Fibroblast of lung (primary cell): ENCODE data around the gene APBB1IP. TPM values are rescaled to one million over a fixed set of nuclear protein-coding genes. Genes with fewer than 3 reads are reported as not detected.
A peak's percentile ranks its signal among the peaks of the same experiment; 100 is the strongest.
"Not testable (repeated sequence)": the region's sequence is repeated elsewhere in the genome, so short reads cannot be mapped to it uniquely, and the experiment has no call there.

Source experiments
- DNase-seq, 2 donors: peaks; one replicate each; pipeline versions ENCODE4 v3.0.0 to v3.0.0-alpha.2; 2010; ENCODE audit warnings: low read depth in 2 of 2
- H2AFZ ChIP-seq: 2 replicates; pipeline ENCODE4 v1.5.1; 2012; ENCODE audit warnings: low read length, control low read depth, inconsistent platforms
- H3K27ac ChIP-seq: 2 replicates; pipeline ENCODE4 v1.5.1; 2011; ENCODE audit warnings: low read length, control low read depth; ENCODE audit not compliant: insufficient read depth
- H3K27me3 ChIP-seq: 2 replicates; pipeline ENCODE4 v1.5.1; 2011; ENCODE audit warnings: mild to moderate bottlenecking, low read length; ENCODE audit not compliant: control insufficient read depth, insufficient read depth
- H3K36me3 ChIP-seq: 2 replicates; pipeline ENCODE4 v1.5.1; 2011; ENCODE audit warnings: low read length; ENCODE audit not compliant: control insufficient read depth, insufficient read depth
- H3K4me1 ChIP-seq: 2 replicates; pipeline ENCODE4 v1.5.1; 2011; ENCODE audit warnings: low read length; ENCODE audit not compliant: control insufficient read depth, insufficient read depth; ENCODE audit errors: extremely low read depth
- H3K4me2 ChIP-seq: 2 replicates; pipeline ENCODE4 v1.5.1; 2011; ENCODE audit warnings: low read length, control low read depth; ENCODE audit not compliant: insufficient read depth; ENCODE audit errors: extremely low read depth
- H3K4me3 ChIP-seq, 4 experiments: fragments of 200-600 bp in 1 of 4; sonication (generic) in 1 of 4; replicated peaks in 1 of 4; 2 replicates each; pipeline ENCODE4 v1.5.1; 2011 to 2016; ENCODE audit warnings: low read length in 4 of 4, low read depth in 3 of 4, mild to moderate bottlenecking in 3 of 4, control low read depth in 2 of 4, inconsistent platforms in 1 of 4, mixed read lengths in 1 of 4; ENCODE audit not compliant: insufficient read depth in 1 of 4; ENCODE audit errors: control extremely low read depth in 1 of 4
- H3K79me2 ChIP-seq: 2 replicates; pipeline ENCODE4 v1.5.1; 2012; ENCODE audit warnings: mild to moderate bottlenecking, low read length, inconsistent platforms; ENCODE audit not compliant: control insufficient read depth, insufficient read depth
- H3K9ac ChIP-seq: 2 replicates; pipeline ENCODE4 v1.5.1; 2011; ENCODE audit warnings: mild to moderate bottlenecking, low read length, control low read depth; ENCODE audit not compliant: insufficient read depth
- H3K9me3 ChIP-seq: 2 replicates; pipeline ENCODE4 v1.5.1; 2012; ENCODE audit warnings: low read depth, low read length; ENCODE audit not compliant: control insufficient read depth, insufficient read depth
- H4K20me1 ChIP-seq: 2 replicates; pipeline ENCODE4 v1.5.1; 2011; ENCODE audit warnings: low read length; ENCODE audit not compliant: control insufficient read depth, insufficient read depth; ENCODE audit errors: extremely low read depth
- CTCF ChIP-seq, 2 donors: IDR thresholded peaks in 1 of 2; conservative IDR thresholded peaks in 1 of 2; 1 replicate in 1 of 2; 2 replicates in 1 of 2; pipeline ENCODE4 v1.5.1; 2011 to 2012; ENCODE audit warnings: low read length in 2 of 2, control low read depth in 1 of 2, inconsistent platforms in 1 of 2, low read depth in 1 of 2, mild to moderate bottlenecking in 1 of 2
- EZH2 ChIP-seq: IDR thresholded peaks from 2 replicates; pipeline ENCODE4 v1.5.1; 2012; ENCODE audit warnings: low read length, control low read depth, mild to moderate bottlenecking; ENCODE audit errors: missing control alignments
- polyA plus RNA-seq, 2 donors: library from polyadenylated mRNA; depleted of rRNA in 1 of 2; stranded (reverse) in 1 of 2; unstranded in 1 of 2; fragments of >200 nt; gene quantifications; 2 replicates each; pipeline ENCODE4 v1.2.1, GENCODE V29; 2011 to 2012; ENCODE audit warnings: missing spikeins in 1 of 2
- total RNA-seq: library from RNA; depleted of rRNA; stranded (reverse); fragments of >200 nt; gene quantifications from 2 replicates; pipeline ENCODE4 v1.2.1, GENCODE V29; 2014

The APBB1IP gene
- total and polyA plus RNA-seq, 2 donors (not counting 1 experiment from before 2014, with no cell fraction given): 1.5 TPM

DNA sequence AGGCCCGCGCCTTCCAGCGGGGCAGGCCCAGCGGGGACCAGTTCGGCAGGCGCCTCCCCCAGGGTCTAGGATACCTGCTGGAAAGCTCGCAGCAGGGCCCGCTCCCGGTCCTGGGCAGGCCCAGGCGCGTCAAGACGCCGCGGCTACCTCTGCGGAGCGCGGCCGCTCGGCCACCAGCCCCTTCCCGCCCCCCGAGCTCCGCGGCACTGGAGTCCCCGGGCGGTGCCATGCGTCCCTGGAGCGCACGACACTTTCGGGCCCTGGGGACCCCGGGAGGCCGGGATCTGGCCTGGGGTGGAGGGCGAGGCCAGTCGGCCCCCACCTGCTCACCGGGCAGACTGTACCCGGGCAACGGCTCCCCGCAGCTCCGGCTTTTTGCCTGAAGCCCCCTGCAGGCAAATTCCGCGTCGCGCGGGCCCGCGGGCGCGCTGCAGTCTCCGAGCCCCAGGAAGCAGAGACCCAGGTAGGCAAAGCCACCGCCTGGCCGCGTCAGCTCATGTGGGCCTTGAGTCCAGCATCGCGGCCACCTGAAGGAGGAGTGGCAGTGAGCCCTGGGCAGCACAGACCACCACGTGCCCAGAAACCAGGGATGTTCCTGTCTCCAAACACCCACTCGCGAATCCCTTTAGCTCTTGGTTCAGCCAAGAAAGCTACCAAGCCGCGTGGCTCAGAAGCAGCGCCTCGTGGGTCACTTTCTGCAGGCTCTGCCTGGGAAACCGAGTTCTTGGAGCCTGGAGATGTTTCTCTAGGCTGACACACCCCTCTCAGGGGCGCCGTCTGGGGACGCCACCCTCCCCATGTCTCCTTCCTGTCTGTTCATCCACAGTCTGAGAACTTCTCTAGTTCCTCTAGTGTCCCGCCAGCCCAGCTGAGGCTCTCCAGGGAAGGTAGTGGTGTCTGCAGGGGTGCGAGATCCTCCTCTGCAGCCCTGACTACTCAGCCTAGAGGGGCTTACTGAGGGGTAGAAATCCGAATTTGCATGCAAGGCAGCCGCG, 46.1 kb upstream of the APBB1IP start:
- Histone ChIP-seq H3K9me3 (no peaks in the 10 kb centered on the region), H3K79me2 (no peaks in the 10 kb centered on the region), H3K9ac (no peak overlapping the region), H3K4me1 (no peaks in the 10 kb centered on the region), H3K4me2 (no peak overlapping the region), H2AFZ (no peak overlapping the region), H3K4me3 (no peak overlapping the region), H3K27ac (no peak overlapping the region), H4K20me1 (no peaks in the 10 kb centered on the region), H3K27me3 (no peaks in the 10 kb centered on the region), H3K36me3 (no peaks in the 10 kb centered on the region)
- TF ChIP-seq CTCF (conservative IDR thresholded peaks at IDR 0.05 in 1 of 2, IDR thresholded peaks at IDR 0.05 in 1 of 2; ENCODE audit: low read depth in 1 of 2, low read length in 2 of 2) (no peak), EZH2 (no peak)
- DNase-seq: no peak

DNA sequence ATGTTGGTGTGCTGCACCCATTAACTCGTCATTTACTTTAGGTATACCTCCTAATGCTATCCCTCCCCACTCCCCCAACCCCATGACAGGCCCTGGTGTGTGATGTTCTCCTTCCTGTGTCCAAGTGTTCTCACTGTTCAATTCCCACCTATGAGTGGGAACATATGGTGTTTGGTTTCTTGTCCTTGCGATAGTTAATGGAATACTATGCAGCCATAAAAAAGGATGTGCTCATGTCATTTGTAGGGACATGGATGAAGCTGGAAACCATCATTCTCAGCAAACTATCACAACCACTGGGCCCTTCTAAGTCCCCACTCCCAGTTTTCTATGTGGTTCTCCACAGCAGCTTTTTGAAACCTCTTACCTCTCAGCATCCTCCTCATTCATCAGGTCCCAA, 39.8 kb upstream of the APBB1IP start:
- H3K4me3 ChIP-seq, H2AFZ ChIP-seq, H3K9me3 ChIP-seq, DNase-seq, H3K4me2 ChIP-seq, H3K27ac ChIP-seq, H4K20me1 ChIP-seq, H3K9ac ChIP-seq, H3K4me1 ChIP-seq, H3K79me2 ChIP-seq, H3K27me3 ChIP-seq, H3K36me3 ChIP-seq: not testable (repeated sequence)

DNA sequence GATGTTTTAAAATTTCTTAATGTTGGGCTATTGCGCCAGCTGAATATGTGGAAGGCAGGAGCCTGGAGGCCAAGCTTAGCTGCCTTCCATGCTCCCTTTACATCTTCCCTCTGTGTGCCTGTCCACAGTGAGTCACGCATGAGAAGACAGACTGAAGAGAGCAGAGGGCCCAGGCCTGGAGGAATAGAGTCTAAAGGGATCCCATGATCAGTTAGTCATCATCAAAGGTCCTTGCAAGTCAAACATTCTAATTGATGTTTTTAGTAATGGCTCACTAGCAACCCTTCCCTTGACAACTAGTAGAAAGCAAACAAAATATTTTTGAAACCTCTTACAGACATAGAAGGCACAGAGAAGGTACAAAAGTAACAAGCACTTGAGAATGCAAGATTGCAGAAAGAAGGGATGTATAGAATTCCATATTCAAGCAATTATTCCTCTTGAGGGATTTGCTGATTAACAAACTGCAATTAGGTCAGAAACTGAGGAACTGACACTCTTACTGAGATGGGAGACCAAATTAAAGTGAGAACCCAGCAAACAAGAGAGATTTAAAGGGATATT, 30.7 kb upstream of the APBB1IP start:
- no peak overlapping the region for H3K9ac ChIP-seq
- no peak overlapping the region for H3K4me2 ChIP-seq
- no peaks in the 10 kb centered on the region for H3K9me3 ChIP-seq
- H3K27ac ChIP-seq: peak overlapping the region; percentile 20
- H3K4me1 ChIP-seq: no peaks in the 10 kb centered on the region
- no peak overlapping the region for H3K4me3 ChIP-seq
- no peaks in the 10 kb centered on the region for H4K20me1 ChIP-seq
- no peaks in the 10 kb centered on the region for H3K27me3 ChIP-seq
- TF ChIP-seq EZH2: no peak
- TF ChIP-seq CTCF (conservative IDR thresholded peaks at IDR 0.05 in 1 of 2, IDR thresholded peaks at IDR 0.05 in 1 of 2; ENCODE audit: low read depth in 1 of 2, low read length in 2 of 2): no peak
- H3K36me3 ChIP-seq: no peaks in the 10 kb centered on the region
- H3K79me2 ChIP-seq: no peaks in the 10 kb centered on the region
- H2AFZ ChIP-seq: no peak overlapping the region
- DNase-seq: peak in 1 of 2 donors; percentile 47
